Subcutaneous abdominal adipose tissue (tissue), 5 donors: ENCODE measurements around the gene DNAH14.
"Not testable (repeated sequence)": the region's sequence is repeated elsewhere in the genome, so short reads cannot be mapped to it uniquely, and the experiment has no call there.

Experiments
- H3K27ac ChIP-seq: one replicate; pipeline ENCODE4 v1.7.0; 2013; ENCODE audit warnings: low read depth, mild to moderate bottlenecking, inconsistent platforms, low read length, moderate library complexity
- H3K27me3 ChIP-seq, 5 donors: one replicate each; pipeline ENCODE4 v1.7.0; 2013; ENCODE audit warnings: low read length in 5 of 5, inconsistent platforms in 1 of 5; ENCODE audit not compliant: control insufficient read depth in 5 of 5, insufficient read depth in 4 of 5
- H3K36me3 ChIP-seq, 5 donors: one replicate each; pipeline ENCODE4 v1.7.0; 2013; ENCODE audit warnings: low read length in 5 of 5; ENCODE audit not compliant: control insufficient read depth in 5 of 5, insufficient read depth in 5 of 5
- H3K4me1 ChIP-seq, 5 donors: one replicate each; pipeline ENCODE4 v1.7.0; 2013; ENCODE audit warnings: low read length in 5 of 5, mild to moderate bottlenecking in 3 of 5, moderate library complexity in 1 of 5; ENCODE audit not compliant: control insufficient read depth in 5 of 5, insufficient read depth in 5 of 5
- H3K4me3 ChIP-seq, 5 donors: one replicate each; pipeline ENCODE4 v1.7.0; 2013; ENCODE audit warnings: low read length in 5 of 5, low read depth in 1 of 5
- H3K9ac ChIP-seq, 5 donors: one replicate each; pipeline ENCODE4 v1.7.0; 2013; ENCODE audit warnings: low read length in 5 of 5, mild to moderate bottlenecking in 4 of 5, moderate library complexity in 3 of 5
- H3K9me3 ChIP-seq, 5 donors: one replicate each; pipeline ENCODE4 v1.7.0; 2013; ENCODE audit warnings: low read length in 5 of 5; ENCODE audit not compliant: control insufficient read depth in 5 of 5
- donor health status: healthy.
- donor health status: healthy.
- donor health status: healthy.
- donor health status: healthy.
- donor health status: healthy.

The DNAH14 gene

DNA sequence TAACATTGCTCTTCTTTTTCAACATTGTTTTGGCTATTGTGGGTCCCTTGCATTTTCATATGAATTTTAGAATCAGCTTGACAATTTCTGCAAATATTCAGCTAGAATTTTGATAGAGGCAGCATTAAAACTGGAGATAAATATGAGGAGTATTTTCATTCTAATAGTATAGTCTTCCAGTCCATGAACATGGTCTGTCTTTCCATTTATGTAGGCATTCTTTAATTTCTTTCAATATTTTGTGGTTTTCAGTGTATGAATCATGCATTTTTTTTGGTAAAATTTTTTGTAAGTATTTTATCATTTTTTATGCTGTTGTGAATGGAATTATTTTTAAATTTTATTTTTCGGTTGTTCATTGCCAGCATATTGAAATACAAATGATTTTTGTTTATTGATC, 97.2 kb downstream of the DNAH14 start:
- Histone ChIP-seq H3K9ac (no peak overlapping the region), H3K4me1 (no peaks in the 10 kb centered on the region), H3K36me3 (no peaks in the 10 kb centered on the region), H3K27me3 (no peaks in the 10 kb centered on the region), H3K9me3 (peaks cover 0 to 13% (median 0%) of the 10 kb centered on the region in 5 donors), H3K4me3 (no peak overlapping the region), H3K27ac (no peak overlapping the region)

DNA sequence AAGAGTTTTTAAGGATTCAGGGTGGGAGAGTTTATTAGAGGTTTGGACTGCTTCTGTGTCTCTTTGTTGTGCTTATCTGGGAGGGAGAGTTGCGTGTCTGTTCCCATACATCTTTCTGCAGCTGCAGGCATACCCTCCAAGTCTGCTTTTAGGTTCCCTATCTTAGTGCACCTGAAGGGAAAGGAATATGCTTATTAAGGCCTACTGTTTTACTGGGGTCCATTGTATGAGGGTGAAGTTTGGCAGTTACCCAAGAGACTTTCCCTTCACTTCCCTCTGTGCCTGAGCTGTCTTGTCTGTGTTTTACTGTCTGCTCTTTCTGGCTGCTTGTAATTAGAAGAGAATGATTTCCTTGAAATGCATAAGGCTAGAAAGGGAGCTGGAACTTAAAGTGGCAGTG, 107.0 kb downstream of the DNAH14 start:
- not testable (repeated sequence) for H3K9ac ChIP-seq, H3K27me3 ChIP-seq, H3K36me3 ChIP-seq, H3K27ac ChIP-seq, H3K4me3 ChIP-seq, H3K9me3 ChIP-seq, H3K4me1 ChIP-seq

DNA sequence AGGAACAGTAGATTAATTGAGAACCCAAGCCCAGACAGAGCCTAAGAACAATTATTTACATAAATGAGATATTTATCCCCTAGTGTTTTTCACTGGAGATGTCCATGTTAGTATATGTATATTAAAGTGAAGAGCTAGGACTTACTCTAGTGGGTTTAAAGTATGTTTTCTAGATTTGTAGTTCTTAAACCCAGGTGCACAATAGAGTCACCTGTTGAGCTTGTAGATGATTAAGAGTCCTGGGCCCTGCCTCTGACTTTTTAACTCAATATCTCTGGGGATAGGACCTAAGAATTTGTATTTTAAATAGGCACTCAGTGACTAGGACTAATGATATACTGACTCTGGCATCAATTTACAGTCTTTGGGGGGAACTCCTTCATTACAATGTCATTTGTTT, 112.8 kb downstream of the DNAH14 start:
- no peaks in the 10 kb centered on the region for H3K9me3 ChIP-seq
- H3K4me3 ChIP-seq, result no peak overlapping the region
- no peak overlapping the region for H3K27ac ChIP-seq
- H3K27me3 ChIP-seq, result no peaks in the 10 kb centered on the region
- no peak overlapping the region for H3K9ac ChIP-seq
- H3K36me3 ChIP-seq, result no peaks in the 10 kb centered on the region
- no peaks in the 10 kb centered on the region for H3K4me1 ChIP-seq

DNA sequence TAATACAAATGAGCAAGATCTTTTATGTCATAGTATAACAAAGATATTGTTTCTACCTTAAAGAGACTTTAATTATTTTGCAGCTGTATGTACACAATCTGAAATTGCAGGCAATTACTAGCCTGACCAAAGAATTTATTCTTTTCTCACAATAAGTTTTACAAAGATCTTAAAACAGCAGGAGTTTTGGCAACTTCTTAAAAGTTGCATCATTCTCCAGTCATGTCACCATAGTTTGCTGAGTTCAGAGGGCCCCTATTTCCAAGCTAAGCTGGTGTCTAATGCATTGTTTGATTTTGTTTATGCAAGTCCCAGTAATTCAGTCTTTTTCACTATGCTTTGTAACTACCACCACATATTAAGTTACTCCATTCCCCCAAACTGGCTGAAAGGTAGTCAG, 114.8 kb downstream of the DNAH14 start:
- Histone ChIP-seq H3K9ac (no peak overlapping the region), H3K36me3 (no peaks in the 10 kb centered on the region), H3K4me3 (no peak overlapping the region), H3K27me3 (no peaks in the 10 kb centered on the region), H3K27ac (no peak overlapping the region), H3K9me3 (no peaks in the 10 kb centered on the region), H3K4me1 (no peaks in the 10 kb centered on the region)

DNA sequence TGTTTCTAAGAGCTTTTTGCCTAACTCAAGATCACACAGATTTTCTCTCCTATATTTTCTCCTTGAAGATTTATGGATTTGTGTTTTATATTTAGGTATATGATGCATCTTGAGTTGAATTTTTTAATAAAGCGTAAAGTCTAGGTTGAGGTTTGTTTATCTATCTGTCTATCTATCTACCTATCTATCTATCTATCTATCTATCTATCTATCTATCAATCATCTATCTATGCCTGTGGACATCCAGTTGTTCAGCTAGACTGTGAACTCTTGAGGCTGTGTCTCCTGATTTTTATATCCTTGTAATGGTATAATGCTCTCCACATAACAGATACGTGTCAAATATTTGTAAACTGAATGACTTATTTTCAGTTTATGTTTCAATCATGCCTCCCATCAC, 120.1 kb downstream of the DNAH14 start:
- H3K27ac ChIP-seq, result no peak overlapping the region
- H3K9ac ChIP-seq, result no peak overlapping the region
- no peaks in the 10 kb centered on the region for H3K36me3 ChIP-seq
- no peaks in the 10 kb centered on the region for H3K4me1 ChIP-seq
- H3K4me3 ChIP-seq, result no peak overlapping the region
- H3K9me3 ChIP-seq, result no peaks in the 10 kb centered on the region
- H3K27me3 ChIP-seq, result no peaks in the 10 kb centered on the region

DNA sequence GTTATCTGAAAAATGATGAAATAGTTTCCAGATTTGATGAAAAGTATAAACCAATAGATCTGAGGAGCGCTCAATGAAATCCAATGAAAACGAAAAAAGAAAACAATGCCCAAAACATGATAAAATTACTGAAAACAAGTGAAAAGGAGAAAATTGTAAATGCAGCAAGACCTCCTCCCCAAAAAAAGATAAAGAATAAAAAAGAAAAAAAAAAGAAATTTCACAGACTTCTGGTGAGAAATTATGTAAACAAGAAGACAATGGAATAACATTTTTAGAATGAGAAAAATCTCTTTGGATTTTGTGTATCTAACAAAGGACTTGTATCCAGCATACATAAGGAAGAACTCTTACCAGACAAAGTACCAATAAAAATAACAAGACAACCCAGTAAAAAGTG, 134.2 kb downstream of the DNAH14 start:
- peaks cover 0 to 9% (median 3%) of the 10 kb centered on the region in 5 donors for H3K9me3 ChIP-seq
- no peaks in the 10 kb centered on the region for H3K4me1 ChIP-seq
- H3K27ac ChIP-seq, result no peak overlapping the region
- H3K27me3 ChIP-seq, result no peaks in the 10 kb centered on the region
- no peak overlapping the region for H3K4me3 ChIP-seq
- no peak overlapping the region for H3K9ac ChIP-seq
- no peaks in the 10 kb centered on the region for H3K36me3 ChIP-seq

DNA sequence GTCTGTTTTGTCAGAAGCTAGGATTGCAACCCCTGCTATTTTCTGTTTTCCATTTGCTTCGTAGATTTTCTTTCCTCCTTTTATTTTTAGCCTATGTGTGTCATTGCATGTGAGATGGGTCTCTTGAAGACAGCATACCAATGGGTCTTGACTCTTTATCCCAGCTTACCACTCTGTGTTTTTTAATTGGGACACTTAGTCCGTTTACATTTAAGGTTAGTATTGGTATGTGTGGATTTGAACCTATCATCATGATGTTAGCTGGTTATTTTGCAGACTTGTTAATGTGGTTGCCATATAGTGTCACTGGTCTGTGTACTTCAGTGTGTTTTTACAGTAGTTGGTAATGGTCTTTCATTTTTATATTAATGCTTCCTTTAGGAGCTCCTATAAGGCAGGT, 141.5 kb downstream of the DNAH14 start:
- Histone ChIP-seq H3K4me1 (no peaks in the 10 kb centered on the region), H3K27me3 (no peaks in the 10 kb centered on the region), H3K36me3 (no peaks in the 10 kb centered on the region), H3K27ac (no peak overlapping the region), H3K9me3 (peaks cover 4 to 39% (median 24%) of the 10 kb centered on the region in 5 donors), H3K4me3 (no peak overlapping the region), H3K9ac (no peak overlapping the region)

DNA sequence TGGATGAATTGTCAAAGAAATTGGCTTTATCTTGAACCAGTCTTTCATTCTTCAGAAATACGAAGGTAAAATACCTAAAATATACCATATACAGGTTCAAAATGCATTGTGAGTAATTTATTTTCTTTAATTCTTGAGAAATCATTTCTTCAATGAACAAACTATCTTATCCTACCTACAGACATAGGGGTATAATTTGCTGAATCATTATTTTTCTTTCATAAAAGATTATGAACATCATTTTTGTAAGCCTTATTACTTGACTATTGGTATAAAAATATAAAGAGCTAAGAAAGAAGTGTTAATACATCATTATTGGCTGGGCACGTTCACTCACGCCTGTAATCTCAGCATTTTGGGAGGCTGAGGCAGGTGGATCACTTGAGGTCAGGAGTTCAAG, 167.7 kb downstream of the DNAH14 start:
- Histone ChIP-seq H3K36me3 (no peaks in the 10 kb centered on the region), H3K4me1 (no peaks in the 10 kb centered on the region), H3K27me3 (no peaks in the 10 kb centered on the region), H3K4me3 (no peak overlapping the region), H3K9me3 (peaks cover 0 to 19% (median 2%) of the 10 kb centered on the region in 5 donors), H3K27ac (no peak overlapping the region), H3K9ac (no peak overlapping the region)

DNA sequence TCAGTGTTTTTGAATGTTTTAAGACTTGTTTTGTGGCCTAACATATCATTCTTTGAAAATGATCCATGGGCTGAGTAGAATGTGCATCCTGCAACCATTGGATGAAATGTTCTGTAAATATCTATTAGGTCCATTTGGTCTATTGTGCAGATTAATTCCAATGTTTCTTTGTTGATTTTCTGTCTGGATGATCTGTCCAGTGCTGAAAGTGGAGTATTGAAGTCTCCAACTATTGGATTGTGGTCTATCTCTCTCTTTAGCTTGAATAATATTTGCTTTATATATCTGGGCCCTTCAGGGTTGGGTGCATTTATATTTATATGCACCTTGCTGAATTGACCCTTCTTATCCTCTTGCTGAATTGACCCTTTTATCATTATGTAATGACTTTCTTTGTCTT, 181.5 kb downstream of the DNAH14 start:
- no peak overlapping the region for H3K4me3 ChIP-seq
- no peak overlapping the region for H3K27ac ChIP-seq
- no peaks in the 10 kb centered on the region for H3K27me3 ChIP-seq
- no peak overlapping the region for H3K9ac ChIP-seq
- no peaks in the 10 kb centered on the region for H3K36me3 ChIP-seq
- H3K4me1 ChIP-seq, result no peaks in the 10 kb centered on the region
- peaks cover 0 to 2% (median 0%) of the 10 kb centered on the region in 5 donors for H3K9me3 ChIP-seq

DNA sequence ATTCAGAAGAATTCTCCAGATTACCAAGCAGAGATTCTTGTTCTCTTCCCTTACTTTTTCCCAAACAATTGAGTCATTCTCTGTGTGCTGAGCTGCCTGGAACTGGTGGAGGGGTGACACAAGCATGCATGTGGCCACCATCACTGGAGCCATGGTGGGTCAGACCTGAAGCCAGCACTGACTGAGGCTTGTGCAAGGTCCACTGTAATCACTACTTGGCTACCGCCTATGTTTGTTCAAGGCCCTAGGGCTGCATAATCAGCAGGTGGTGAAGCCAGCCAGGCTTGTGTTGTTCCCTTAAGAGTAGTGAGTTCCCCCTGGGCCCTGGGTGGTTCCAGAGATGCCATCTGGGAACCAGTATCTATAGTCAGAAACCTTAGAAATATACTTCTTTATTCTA, 183.8 kb downstream of the DNAH14 start:
- no peak overlapping the region for H3K27ac ChIP-seq
- H3K9ac ChIP-seq, result no peak overlapping the region
- no peaks in the 10 kb centered on the region for H3K27me3 ChIP-seq
- H3K4me3 ChIP-seq, result no peak overlapping the region
- no peaks in the 10 kb centered on the region for H3K4me1 ChIP-seq
- no peaks in the 10 kb centered on the region for H3K36me3 ChIP-seq
- peaks cover 0 to 2% (median 0%) of the 10 kb centered on the region in 5 donors for H3K9me3 ChIP-seq

DNA sequence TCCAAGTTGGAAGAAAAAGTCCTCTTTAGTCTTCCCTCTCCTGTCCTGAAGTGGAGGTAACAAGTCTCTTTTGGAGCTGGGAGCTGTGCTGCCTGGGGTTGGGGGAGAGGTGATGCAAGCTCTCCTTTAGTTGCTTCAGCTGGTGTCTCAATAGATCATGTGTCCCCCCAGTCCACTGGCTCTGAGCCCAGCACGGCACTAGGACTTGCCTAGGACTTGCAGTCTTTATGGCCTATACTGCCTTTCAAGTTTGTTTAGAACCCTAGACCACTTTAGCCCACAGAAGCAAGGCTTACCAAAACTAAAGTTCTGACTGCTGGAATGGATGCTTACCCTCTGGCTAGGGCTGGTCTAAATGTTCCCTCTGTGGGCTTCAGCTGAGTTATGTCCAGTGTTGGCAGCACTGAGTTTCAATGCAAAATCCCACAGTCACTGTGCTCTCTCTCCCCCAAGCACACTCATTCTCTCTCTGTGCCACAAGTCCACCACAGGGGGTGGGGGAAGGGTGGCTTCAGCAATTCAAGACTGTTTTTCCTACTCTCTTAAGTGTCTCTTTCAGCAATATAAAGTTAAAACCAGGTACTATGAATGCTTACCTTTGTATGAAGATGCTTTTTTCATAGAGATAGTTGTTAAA, 185.0 kb downstream of the DNAH14 start:
- peaks cover 0 to 2% (median 0%) of the 10 kb centered on the region in 5 donors for H3K9me3 ChIP-seq
- no peak overlapping the region for H3K9ac ChIP-seq
- no peaks in the 10 kb centered on the region for H3K27me3 ChIP-seq
- H3K27ac ChIP-seq, result no peak overlapping the region
- H3K4me3 ChIP-seq, result no peak overlapping the region
- no peaks in the 10 kb centered on the region for H3K4me1 ChIP-seq
- no peaks in the 10 kb centered on the region for H3K36me3 ChIP-seq
